Suprapubic skin (tissue), 4 donors: ENCODE measurements around the gene AP1M1. TPM values are rescaled to one million over a fixed set of nuclear protein-coding genes. Genes with fewer than 3 reads are reported as not detected.

Experiments used
- DNase-seq, 2 donors: peaks; one replicate each; pipeline ENCODE4 v3.0.0-alpha.2; 2019; ENCODE audit warnings: low spot score in 2 of 2
- H3K27ac ChIP-seq: fragments of 200-600 bp; sonication (generic); one replicate; pipeline ENCODE4 v1.5.1; 2019
- H3K27me3 ChIP-seq: fragments of 200-600 bp; sonication (generic); one replicate; pipeline ENCODE4 v1.5.1; 2019
- H3K36me3 ChIP-seq: fragments of 200-600 bp; sonication (generic); one replicate; pipeline ENCODE4 v1.5.1; 2019
- H3K4me1 ChIP-seq: fragments of 200-600 bp; sonication (generic); one replicate; pipeline ENCODE4 v1.5.1; 2019
- H3K4me3 ChIP-seq: fragments of 200-600 bp; sonication (generic); one replicate; pipeline ENCODE4 v1.5.1; 2019; ENCODE audit warnings: mild to moderate bottlenecking
- H3K9me3 ChIP-seq: fragments of 200-600 bp; sonication (generic); one replicate; pipeline ENCODE4 v1.5.1; 2019
- CTCF ChIP-seq, 2 donors: fragments of 200-600 bp in 1 of 2; fragments of 450-650 bp in 1 of 2; sonication (generic) in 1 of 2; IDR thresholded peaks; one replicate each; pipeline ENCODE4 v1.5.1; 2016 to 2019; ENCODE audit warnings: antibody characterized with exemption in 2 of 2, mild to moderate bottlenecking in 1 of 2, moderate library complexity in 1 of 2
- EP300 ChIP-seq: sonication (generic); formaldehyde crosslinking; IDR thresholded peaks from one replicate; pipeline ENCODE4 v1.6.1; 2017; ENCODE audit warnings: antibody characterized with exemption
- POLR2A ChIP-seq, 2 donors: fragments of 450-650 bp; IDR thresholded peaks; one replicate each; pipeline ENCODE4 v1.6.1; 2017; ENCODE audit warnings: antibody characterized with exemption in 2 of 2, mild to moderate bottlenecking in 2 of 2, moderate library complexity in 2 of 2
- POLR2AphosphoS5 ChIP-seq, 3 donors: sonication (generic); formaldehyde crosslinking; IDR thresholded peaks; one replicate each; pipeline ENCODE4 v1.6.1; 2017; ENCODE audit warnings: antibody characterized with exemption in 3 of 3
- WGBS: methylation state at CpG from one replicate; pipeline ENCODE4 v1.1.5; 2018; 5-methylcytosine and 5-hydroxymethylcytosine counted together
- total RNA-seq, 4 donors: library from RNA; depleted of rRNA; stranded (reverse); fragments of >200 nt; gene quantifications; one replicate each; pipeline ENCODE4 v1.1.0, GENCODE V29; 2016

AP1M1 gene
- total RNA-seq, 4 donors from 2014 or later: 37.2 to 61.2 (median 45.0) TPM

GRCh38 chr19:16216744-16217670 lies 19.3 kb downstream of the AP1M1 start:
- peaks cover 18% of the 10 kb centered on the region for H3K9me3 ChIP-seq
- WGBS: 78% methylated on average over 7 of the region's 13 CpGs
- H3K27me3 ChIP-seq: no peaks in the 10 kb centered on the region
- peaks cover 4% of the 10 kb centered on the region for H3K4me1 ChIP-seq
- H3K4me3 ChIP-seq: no peak overlapping the region
- no peak for TF ChIP-seq POLR2AphosphoS5 (IDR thresholded peaks at IDR 0.05)
- no peak for TF ChIP-seq CTCF (IDR thresholded peaks at IDR 0.05)
- TF ChIP-seq EP300: no peak
- TF ChIP-seq POLR2A (IDR thresholded peaks at IDR 0.05): no peak
- peaks cover 59% of the 10 kb centered on the region for H3K36me3 ChIP-seq
- DNase-seq: no peak
- no peak overlapping the region for H3K27ac ChIP-seq

DNA sequence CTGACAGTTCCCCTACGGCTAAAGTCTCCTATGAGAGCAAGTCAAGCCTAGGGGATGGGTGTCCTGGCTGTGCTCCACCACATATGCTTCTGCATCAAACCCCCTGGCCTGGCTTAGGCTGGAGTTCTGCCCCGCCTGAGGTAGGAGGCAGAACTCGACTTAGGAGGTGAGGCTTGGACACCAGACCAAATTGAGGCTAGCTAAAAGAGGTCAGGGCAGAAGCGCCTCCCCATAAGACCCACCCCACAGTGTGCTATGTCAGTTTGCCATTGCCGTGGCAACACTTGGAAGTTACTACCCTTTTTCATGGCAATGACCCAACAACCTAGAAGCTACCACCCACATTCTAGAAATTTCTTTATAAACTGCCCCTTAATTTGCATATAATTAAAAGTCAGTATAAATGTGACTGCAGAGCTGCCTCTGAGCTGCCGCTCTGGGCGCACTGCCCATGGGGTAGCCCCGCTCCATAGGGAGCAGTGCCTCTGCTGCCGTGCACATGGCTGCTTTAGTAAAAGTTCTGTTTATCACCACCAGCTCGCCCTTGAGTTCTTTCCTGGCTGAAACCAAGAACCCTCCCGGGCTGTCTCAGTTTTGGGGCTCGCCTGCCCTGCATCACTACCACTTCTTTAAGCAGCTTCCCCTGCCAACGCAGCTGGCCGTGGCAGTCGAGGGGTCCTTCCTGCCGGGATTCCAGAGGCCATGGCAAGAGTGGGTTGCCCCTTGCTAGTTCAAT lies 20.2 kb downstream of the AP1M1 start:
- Histone ChIP-seq H3K4me3 (no peak overlapping the region), H3K36me3 (peaks cover 66% of the 10 kb centered on the region), H3K9me3 (peaks cover 20% of the 10 kb centered on the region), H3K27me3 (no peaks in the 10 kb centered on the region), H3K4me1 (peaks cover 4% of the 10 kb centered on the region), H3K27ac (no peak overlapping the region)
- no peak for DNase-seq
- 82% methylated on average over 12 of the region's 16 CpGs for WGBS
- TF ChIP-seq CTCF (IDR thresholded peaks at IDR 0.05) (no peak), EP300 (no peak), POLR2AphosphoS5 (IDR thresholded peaks at IDR 0.05) (no peak), POLR2A (IDR thresholded peaks at IDR 0.05) (no peak)

DNA sequence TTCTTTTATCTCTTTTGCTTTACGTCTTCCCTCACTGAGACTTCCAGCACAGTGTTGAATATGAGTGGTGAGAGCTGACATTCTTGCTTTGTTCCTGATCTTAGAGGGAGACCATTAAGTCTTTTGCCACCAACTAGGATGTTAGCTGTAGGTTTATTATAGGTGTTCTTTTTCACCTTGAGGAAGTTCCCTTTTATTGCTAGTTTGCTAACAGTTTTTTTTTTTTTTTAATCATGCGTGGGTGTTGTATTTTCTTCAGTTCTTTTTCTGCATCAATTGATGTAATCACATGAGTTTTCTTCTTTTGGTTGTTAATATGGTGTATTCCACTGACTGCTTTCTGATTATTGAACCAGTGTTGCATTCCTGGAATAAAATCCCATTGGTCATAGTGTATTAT lies 21.1 kb downstream of the AP1M1 start:
- Histone ChIP-seq H3K36me3 (peaks cover 71% of the 10 kb centered on the region), H3K9me3 (peaks cover 20% of the 10 kb centered on the region)

DNA sequence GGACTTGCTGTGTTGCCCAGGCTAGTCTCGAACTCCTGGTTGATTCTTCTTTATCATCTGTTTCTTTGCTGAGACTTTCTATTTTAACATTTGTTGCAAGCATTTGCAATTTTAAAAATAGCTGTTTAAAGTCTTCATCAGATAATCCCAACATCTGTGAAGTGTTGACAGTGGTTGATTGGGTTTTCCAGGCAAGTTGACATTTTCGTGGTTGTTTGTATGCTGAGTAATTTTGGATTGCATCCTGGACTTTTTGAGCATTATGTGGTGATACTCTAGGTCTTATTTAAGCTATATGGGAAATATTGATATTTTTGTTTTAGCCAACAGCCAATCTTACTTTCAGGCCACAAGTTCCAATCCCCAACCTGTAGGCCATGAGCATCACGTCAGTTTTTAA lies 25.1 kb downstream of the AP1M1 start:
- H3K36me3 ChIP-seq: peaks cover 91% of the 10 kb centered on the region
- peaks cover 20% of the 10 kb centered on the region for H3K9me3 ChIP-seq
- no peaks in the 10 kb centered on the region for H3K4me1 ChIP-seq
- no peak for DNase-seq
- TF ChIP-seq POLR2A (IDR thresholded peaks at IDR 0.05) (no peak), POLR2AphosphoS5 (IDR thresholded peaks at IDR 0.05) (no peak), CTCF (IDR thresholded peaks at IDR 0.05) (no peak), EP300 (no peak)
- no peak overlapping the region for H3K27ac ChIP-seq
- no peaks in the 10 kb centered on the region for H3K27me3 ChIP-seq
- WGBS: 83% methylated on average over 3 of the region's 3 CpGs
- no peak overlapping the region for H3K4me3 ChIP-seq

More for the DNA sequence above, 21.1 kb downstream of the AP1M1 start:
- WGBS: 90% methylated on average over 2 of the region's 2 CpGs
- DNase-seq: no peak
- Histone ChIP-seq H3K27ac (no peak overlapping the region), H3K27me3 (no peaks in the 10 kb centered on the region), H3K4me3 (no peak overlapping the region), H3K4me1 (peaks cover 4% of the 10 kb centered on the region)
- no peak for TF ChIP-seq CTCF (IDR thresholded peaks at IDR 0.05)
- TF ChIP-seq POLR2A (IDR thresholded peaks at IDR 0.05): no peak
- TF ChIP-seq EP300: no peak
- no peak for TF ChIP-seq POLR2AphosphoS5 (IDR thresholded peaks at IDR 0.05)

DNA sequence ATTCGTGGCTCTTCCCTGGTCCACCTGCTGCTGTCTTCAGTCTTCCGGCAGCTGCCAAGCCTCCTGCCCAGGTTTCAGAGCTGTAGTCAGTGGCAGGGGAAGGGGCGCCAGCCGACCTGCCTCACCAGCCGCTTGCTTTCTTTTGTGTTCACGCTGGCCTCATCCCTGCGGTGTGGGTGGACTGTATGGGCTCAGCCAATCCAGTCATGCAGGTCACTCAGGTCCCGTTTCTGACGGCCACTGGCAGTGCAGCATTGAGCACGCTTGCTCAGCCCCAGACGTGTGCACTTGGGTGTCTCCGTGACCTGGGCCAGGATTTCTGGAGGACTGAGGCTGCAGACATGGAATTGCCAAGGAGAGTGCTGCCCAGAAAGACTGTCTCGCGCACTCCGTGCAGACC lies 26.0 kb downstream of the AP1M1 start:
- Histone ChIP-seq H3K9me3 (peaks cover 20% of the 10 kb centered on the region), H3K4me3 (no peak overlapping the region), H3K27me3 (no peaks in the 10 kb centered on the region), H3K4me1 (no peaks in the 10 kb centered on the region), H3K36me3 (peaks cover 92% of the 10 kb centered on the region), H3K27ac (no peak overlapping the region)
- TF ChIP-seq CTCF (IDR thresholded peaks at IDR 0.05) (no peak), POLR2AphosphoS5 (IDR thresholded peaks at IDR 0.05) (no peak), POLR2A (IDR thresholded peaks at IDR 0.05) (no peak), EP300 (no peak)
- DNase-seq: no peak
- 89% methylated on average over 6 of the region's 15 CpGs for WGBS
